Measurements from ENCODE around the gene TOLLIP.

TOLLIP gene

GRCh38 chr11:1229471-1230120 lies 79.8 kb downstream of the TOLLIP start:
- no peak for DNase-seq

- no peak for DNase-seq
These were observed 80.4 kb downstream of the TOLLIP start for GRCh38 chr11:1228921-1229451.

- DNase-seq = no peak
These were observed 81.2 kb downstream of the TOLLIP start for GRCh38 chr11:1228101-1228821.

- DNase-seq = no peak
These were observed 81.8 kb downstream of the TOLLIP start for GRCh38 chr11:1227551-1228100.

GRCh38 chr11:1226986-1227550 lies 82.4 kb downstream of the TOLLIP start:
- DNase-seq = no peak

GRCh38 chr11:1226226-1226985 lies 83.0 kb downstream of the TOLLIP start:
- no peak for DNase-seq

DNA sequence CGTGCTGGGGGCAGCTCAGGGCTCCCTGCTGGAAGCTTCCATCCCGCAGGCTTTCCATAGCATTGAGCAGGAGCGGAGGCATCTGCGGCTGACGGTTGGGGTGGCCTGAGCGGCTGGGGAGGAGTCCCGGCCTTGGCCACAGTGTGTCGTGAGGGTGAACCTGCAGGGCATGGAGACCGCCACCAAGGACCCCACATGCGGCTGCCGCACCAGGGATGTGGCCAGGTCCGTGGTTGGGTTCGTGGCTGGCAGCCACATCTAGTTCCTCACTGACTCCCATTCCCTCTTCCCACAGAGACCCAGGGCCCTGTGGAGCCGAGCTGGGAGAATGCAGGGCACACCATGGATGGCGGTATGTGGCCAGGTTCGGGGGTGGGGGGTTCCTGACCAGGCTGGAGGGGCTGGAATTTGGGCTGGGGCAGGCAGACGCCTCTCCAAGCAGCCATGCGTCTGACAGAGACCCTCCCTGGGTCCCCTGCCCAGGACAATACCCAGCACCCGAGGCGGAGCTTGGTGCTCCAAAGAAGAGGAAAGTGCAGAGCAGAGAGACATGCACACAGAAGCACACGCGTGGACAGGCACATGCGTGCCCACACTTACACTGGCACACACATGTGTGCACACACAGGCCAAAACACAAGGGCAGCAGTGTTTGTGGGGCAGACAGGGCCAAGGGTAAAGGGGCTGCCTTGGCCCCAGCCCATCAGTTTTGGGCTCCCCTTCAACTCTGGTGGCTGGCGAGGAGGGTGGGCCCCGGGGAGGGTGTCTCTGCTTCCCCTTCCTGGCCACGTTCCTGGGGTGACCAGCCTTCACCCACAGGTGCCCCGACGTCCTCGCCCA lies 83.8 kb downstream of the TOLLIP start:
- no peak for DNase-seq

DNA sequence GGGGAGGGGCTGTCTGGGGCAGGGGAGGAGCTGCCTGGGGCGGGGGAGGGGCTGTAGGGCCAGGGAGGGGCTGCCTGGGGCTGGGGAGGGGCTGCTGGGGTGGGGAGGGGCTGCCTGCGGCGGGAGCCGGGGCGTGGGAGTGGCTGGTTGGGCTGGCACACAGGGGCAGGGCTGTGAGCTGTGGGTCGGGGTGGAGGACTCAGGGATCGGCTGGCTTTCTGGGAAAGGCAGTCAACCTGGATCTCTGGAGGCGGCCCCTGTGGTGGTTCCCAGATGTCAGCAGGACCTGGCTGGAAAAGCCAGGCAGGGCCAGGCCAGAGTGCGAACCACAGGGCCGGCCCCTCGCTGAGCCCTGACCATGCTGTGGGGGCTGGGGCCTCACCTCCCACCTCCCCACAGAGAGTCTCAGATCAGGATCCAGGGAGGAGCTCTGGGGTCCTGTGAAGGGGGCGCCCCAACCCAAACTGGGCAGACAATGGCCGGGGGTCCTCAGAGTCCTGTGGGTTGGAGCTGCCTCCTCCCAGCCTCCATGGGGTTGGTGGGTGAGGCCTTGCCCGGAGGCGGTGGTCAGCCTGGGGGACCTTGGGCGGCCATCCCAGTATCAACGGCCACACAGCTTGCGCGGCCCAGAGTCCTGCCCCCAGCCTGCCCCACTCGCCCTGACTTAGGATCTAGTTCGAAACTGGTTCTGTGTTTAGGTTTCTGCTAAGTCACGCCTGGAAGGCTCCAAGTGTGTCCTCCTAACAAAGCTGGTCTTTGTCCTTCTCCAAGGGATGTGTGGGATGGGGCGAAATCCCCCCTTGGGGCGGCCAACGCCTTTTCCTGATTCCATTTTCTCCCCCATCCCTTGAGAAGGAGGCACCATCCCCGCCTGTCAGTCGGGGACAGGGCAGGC lies 84.7 kb downstream of the TOLLIP start:
- DNase-seq = no peak

Measured in activated CD4-positive, CD25-positive, alpha-beta regulatory T cell (primary cell).